Right lobe of liver (tissue), 4 donors: ENCODE measurements around the gene RPL11.

Experiments
- POLR2A ChIP-seq: fragments of 450-650 bp; IDR thresholded peaks from one replicate; pipeline ENCODE4 v1.6.1; 2017; ENCODE audit warnings: antibody characterized with exemption, mild to moderate bottlenecking
- TF ChIP-seq, protein P1 (sequence below), 4 donors: fragments of 200-600 bp in 3 of 4; fragments of 450-650 bp in 1 of 4; IDR thresholded peaks; one replicate each; pipeline versions ENCODE4 v1.5.1 to v1.8.0; 2016 to 2022; ENCODE audit warnings: antibody characterized with exemption in 4 of 4, mild to moderate bottlenecking in 2 of 4
- donor health status: DM: no; HTN: no; CAD: no.
- donor health status: DM: no; HTN: no; CAD: no.
- donor health status: DM: no; HTN: yes; CAD: no.

DNA sequence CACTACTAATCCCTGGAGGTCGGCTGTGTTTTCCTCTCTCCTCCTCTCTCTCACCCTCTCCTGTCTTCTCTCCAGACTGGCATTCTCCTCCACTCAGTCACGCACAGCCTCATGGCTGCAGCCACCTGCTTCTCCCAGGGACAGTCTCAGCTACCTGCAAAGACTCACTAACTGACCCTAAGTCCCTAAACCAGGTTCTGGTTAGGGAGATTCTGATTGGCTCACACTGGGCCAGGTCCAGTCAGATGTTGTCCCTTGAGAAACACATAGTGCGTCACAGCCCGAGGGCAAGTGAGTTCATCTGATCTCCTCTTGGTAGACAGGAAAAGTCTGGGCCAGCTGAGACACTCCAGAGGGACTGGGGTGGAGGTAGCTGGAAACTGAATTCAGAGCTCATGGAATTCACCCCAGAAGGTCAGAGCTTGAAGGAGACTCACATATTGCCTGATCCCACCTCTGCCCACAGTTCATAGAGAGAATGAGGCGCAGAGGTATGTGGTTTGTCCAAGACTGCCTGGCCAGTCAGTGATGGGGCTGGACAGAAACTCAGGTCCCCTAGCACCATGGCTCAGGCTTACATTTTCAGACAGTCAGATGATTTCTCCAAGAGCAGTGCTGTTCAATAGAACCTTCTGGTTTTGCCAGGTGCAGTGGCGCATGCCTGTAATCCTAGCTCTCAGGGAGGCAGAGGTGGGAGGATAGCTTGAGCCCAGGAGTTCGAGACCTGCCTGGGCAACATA, 40.4 kb upstream of the RPL11 start:
- TF ChIP-seq, protein P1, sequence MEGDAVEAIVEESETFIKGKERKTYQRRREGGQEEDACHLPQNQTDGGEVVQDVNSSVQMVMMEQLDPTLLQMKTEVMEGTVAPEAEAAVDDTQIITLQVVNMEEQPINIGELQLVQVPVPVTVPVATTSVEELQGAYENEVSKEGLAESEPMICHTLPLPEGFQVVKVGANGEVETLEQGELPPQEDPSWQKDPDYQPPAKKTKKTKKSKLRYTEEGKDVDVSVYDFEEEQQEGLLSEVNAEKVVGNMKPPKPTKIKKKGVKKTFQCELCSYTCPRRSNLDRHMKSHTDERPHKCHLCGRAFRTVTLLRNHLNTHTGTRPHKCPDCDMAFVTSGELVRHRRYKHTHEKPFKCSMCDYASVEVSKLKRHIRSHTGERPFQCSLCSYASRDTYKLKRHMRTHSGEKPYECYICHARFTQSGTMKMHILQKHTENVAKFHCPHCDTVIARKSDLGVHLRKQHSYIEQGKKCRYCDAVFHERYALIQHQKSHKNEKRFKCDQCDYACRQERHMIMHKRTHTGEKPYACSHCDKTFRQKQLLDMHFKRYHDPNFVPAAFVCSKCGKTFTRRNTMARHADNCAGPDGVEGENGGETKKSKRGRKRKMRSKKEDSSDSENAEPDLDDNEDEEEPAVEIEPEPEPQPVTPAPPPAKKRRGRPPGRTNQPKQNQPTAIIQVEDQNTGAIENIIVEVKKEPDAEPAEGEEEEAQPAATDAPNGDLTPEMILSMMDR (IDR thresholded peaks at IDR 0.05) = no peak
- TF ChIP-seq POLR2A = no peak
